HG03575 (cell line): ENCODE measurements around the gene NUBP2.

Experiments used
- ATAC-seq: cut with Tn5 transposase; IDR thresholded peaks from one replicate; pipeline ENCODE4 v1.9.1; 2021; ENCODE audit not compliant: unreplicated experiment, insufficient number of reproducible peaks, low FRiP score; ENCODE audit errors: extremely low read depth

Gene NUBP2

GRCh38 chr16:1818204-1818872, 35.6 kb downstream of the NUBP2 start:
- ATAC-seq, result no peak

GRCh38 chr16:1818873-1819525, 36.2 kb downstream of the NUBP2 start:
- ATAC-seq, result no peak

GRCh38 chr16:1819611-1820010, 36.9 kb downstream of the NUBP2 start:
- ATAC-seq, result no peak

- ATAC-seq, result no peak
Observed at GRCh38 chr16:1820096-1820945, 37.6 kb downstream of the NUBP2 start.

GRCh38 chr16:1820946-1821290, 38.2 kb downstream of the NUBP2 start:
- ATAC-seq, result no peak

GRCh38 chr16:1821861-1822611, 39.3 kb downstream of the NUBP2 start:
- no peak for ATAC-seq

GRCh38 chr16:1822801-1823200, 40.0 kb downstream of the NUBP2 start:
- no peak for ATAC-seq

GRCh38 chr16:1823821-1824220, 41.1 kb downstream of the NUBP2 start:
- ATAC-seq, result no peak

GRCh38 chr16:1825381-1825863, 42.7 kb downstream of the NUBP2 start:
- ATAC-seq, result no peak

GRCh38 chr16:1825864-1826690, 43.3 kb downstream of the NUBP2 start:
- peak; percentile 16 for ATAC-seq

GRCh38 chr16:1826691-1827573, 44.2 kb downstream of the NUBP2 start, which contains the start of the genes FAHD1 and HAGH:
Gene FAHD1 (plus strand): TSS chr16:1827206. CDS start chr16:1827239, 33 bp downstream.
Gene HAGH (minus strand): TSS chr16:1826825. CDS start chr16:1826787, 38 bp downstream.
- peak; percentile 59 for ATAC-seq

- no peak for ATAC-seq
Observed at GRCh38 chr16:1828645-1829410, 46.1 kb downstream of the NUBP2 start.

- ATAC-seq, result no peak
Observed at GRCh38 chr16:1830213-1830612, 47.5 kb downstream of the NUBP2 start.

- ATAC-seq, result no peak
Observed at GRCh38 chr16:1831186-1832075, 48.7 kb downstream of the NUBP2 start.

- no peak for ATAC-seq
Observed at GRCh38 chr16:1832838-1833454, 50.2 kb downstream of the NUBP2 start.
